ENCODE results near the gene RALGAPB. TPM values are rescaled to one million over a fixed set of nuclear protein-coding genes. Genes with fewer than 3 reads are reported as not detected.

The RALGAPB gene
- polyA plus RNA-seq, 2 of the 4 experiments (the other 2 are of a cell fraction): 15.1 to 35.9 TPM

GRCh38 chr20:38447251-38447661, 25.4 kb upstream of the RALGAPB start:
- 0 out of 6 replicates have a peak, but pooled peaks of 1 of the 2 experiments have one; percentile 7 for ATAC-seq
- TF ChIP-seq TP53 (CRISPR knock-in tag; IDR thresholded peaks at IDR 0.05) (no peak), JUN (IDR thresholded peaks at IDR 0.05) (no peak), CEBPB (IDR thresholded peaks at IDR 0.05) (no peak)

GRCh38 chr20:38447931-38448675, 24.5 kb upstream of the RALGAPB start:
- FAIRE-seq (no peak), DNase-seq (ENCODE audit: low read depth in 1 of 2, low spot score in 1 of 2) (no peak), ATAC-seq (no peak)
- Histone ChIP-seq H3K27ac (no peak overlapping the region), H3K4me2 (peak overlapping the region; percentile 87), H3K4me3 (peak overlapping the region; percentile 86; the same call in 1 of the 3 replicates), H3K4me1 (peaks cover 14% of the 10 kb centered on the region), H3K9me3 (no peaks in the 10 kb centered on the region)
- ChIA-PET POLR2A (interaction anchor here (3.4 to 3.5 kb wide), 2 partner anchors 13 to 25 kb away, joined by 24 to 75 read pairs; partner anchors contain the start of genes RALGAPB and SNHG17), CTCF (interaction anchor here (0.9 to 12.0 kb wide), 6 partner anchors 8 to 24 kb away, joined by 4 to 142 read pairs (median 6); partner anchors contain the start of genes RALGAPB and SNHG17)
- TF ChIP-seq JUNB (IDR thresholded peaks at IDR 0.05) (no peak), RCOR1 (IDR thresholded peaks at IDR 0.05; ENCODE audit: low read depth, low read length) (no peak), MAZ (IDR thresholded peaks at IDR 0.05; ENCODE audit: borderline replicate concordance, low read depth, low read length) (no peak), MAFK (IDR thresholded peaks at IDR 0.05; ENCODE audit: partially characterized antibody) (no peak), CHD4 (IDR thresholded peaks at IDR 0.05; ENCODE audit: borderline replicate concordance) (no peak), RARB (CRISPR knock-in tag; IDR thresholded peaks at IDR 0.05) (no peak), FOSB (CRISPR knock-in tag; IDR thresholded peaks at IDR 0.05) (no peak), CBX8 (IDR thresholded peaks at IDR 0.05) (no peak), HDAC2 (IDR thresholded peaks at IDR 0.05) (no peak), FOXS1 (CRISPR knock-in tag; IDR thresholded peaks at IDR 0.05) (no peak)
- TF ChIP-seq, protein P1, sequence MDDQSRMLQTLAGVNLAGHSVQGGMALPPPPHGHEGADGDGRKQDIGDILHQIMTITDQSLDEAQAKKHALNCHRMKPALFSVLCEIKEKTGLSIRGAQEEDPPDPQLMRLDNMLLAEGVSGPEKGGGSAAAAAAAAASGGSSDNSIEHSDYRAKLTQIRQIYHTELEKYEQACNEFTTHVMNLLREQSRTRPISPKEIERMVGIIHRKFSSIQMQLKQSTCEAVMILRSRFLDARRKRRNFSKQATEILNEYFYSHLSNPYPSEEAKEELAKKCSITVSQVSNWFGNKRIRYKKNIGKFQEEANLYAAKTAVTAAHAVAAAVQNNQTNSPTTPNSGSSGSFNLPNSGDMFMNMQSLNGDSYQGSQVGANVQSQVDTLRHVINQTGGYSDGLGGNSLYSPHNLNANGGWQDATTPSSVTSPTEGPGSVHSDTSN (IDR thresholded peaks at IDR 0.05): no peak
- WGBS (ENCODE audit: missing lambda C conversion rate): 81% methylated on average over 10 of the region's 10 CpGs

More at GRCh38 chr20:38447251-38447661, 25.4 kb upstream of the RALGAPB start:
- Histone ChIP-seq H3K4me1 (peaks cover 14% of the 10 kb centered on the region), H3K27ac (peak overlapping the region; percentile 91 to 97), H3K4me3 (peak overlapping the region; percentile 86), H3K4me2 (peak overlapping the region; percentile 87), H3K9me3 (no peaks in the 10 kb centered on the region)
- FAIRE-seq (no peak), DNase-seq (ENCODE audit: low read depth in 1 of 2, low spot score in 1 of 2) (no peak)
- ChIA-PET POLR2A (interaction anchor here (3.4 to 3.5 kb wide), 2 partner anchors 13 to 25 kb away, joined by 24 to 75 read pairs; partner anchors contain the start of genes RALGAPB and SNHG17), CTCF (interaction anchor here (0.7 to 12.0 kb wide), 9 partner anchors 8 to 36 kb away, joined by 4 to 142 read pairs (median 6); partner anchors contain the start of genes RALGAPB and SNHG17)
- WGBS (ENCODE audit: missing lambda C conversion rate): 55% methylated on average over 12 of the region's 12 CpGs

DNA sequence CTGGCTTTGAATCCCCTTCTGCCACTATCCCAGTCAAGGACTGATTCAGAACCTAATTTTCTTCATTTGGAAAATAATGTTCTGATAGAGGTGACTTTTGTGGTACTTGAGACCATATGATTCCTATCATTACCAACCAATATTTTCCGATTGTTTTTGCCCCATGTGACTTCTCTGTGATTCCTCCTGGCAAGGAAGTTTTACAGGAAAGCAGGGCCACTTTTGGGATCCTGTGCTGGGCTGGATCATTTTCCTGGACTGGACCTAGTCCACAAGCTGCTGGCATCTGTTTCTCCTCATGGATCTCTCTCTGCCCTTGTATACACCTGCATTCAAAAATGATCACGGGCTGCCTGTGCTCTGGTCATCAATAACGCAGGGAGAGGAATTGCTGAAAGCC, 23.6 kb upstream of the RALGAPB start:
- FAIRE-seq (no peak), ATAC-seq (no peak), DNase-seq (ENCODE audit: low read depth in 1 of 2, low spot score in 1 of 2) (no peak)
- 90% methylated on average over 3 of the region's 3 CpGs for WGBS (ENCODE audit: missing lambda C conversion rate)
- Histone ChIP-seq H3K27ac (no peak overlapping the region), H3K4me3 (no peak overlapping the region), H3K4me1 (peaks cover 14% of the 10 kb centered on the region), H3K9me3 (no peaks in the 10 kb centered on the region), H3K4me2 (no peak overlapping the region)
- no peak for TF ChIP-seq FOSB (CRISPR knock-in tag; IDR thresholded peaks at IDR 0.05)
- TF ChIP-seq JUNB (IDR thresholded peaks at IDR 0.05): no peak
- TF ChIP-seq POLR2AphosphoS2 (conservative IDR thresholded peaks at IDR 0.05; ENCODE audit: low read length): no peak
- no peak for TF ChIP-seq CEBPB (IDR thresholded peaks at IDR 0.05)
- no peak for TF ChIP-seq MAZ (IDR thresholded peaks at IDR 0.05; ENCODE audit: borderline replicate concordance, low read depth, low read length)
- no peak for TF ChIP-seq ZNF302 (CRISPR knock-in tag; IDR thresholded peaks at IDR 0.05)
- no peak for TF ChIP-seq FOXS1 (CRISPR knock-in tag; IDR thresholded peaks at IDR 0.05)
- no peak for TF ChIP-seq EP300 (IDR thresholded peaks at IDR 0.05)
- TF ChIP-seq, protein P2, sequence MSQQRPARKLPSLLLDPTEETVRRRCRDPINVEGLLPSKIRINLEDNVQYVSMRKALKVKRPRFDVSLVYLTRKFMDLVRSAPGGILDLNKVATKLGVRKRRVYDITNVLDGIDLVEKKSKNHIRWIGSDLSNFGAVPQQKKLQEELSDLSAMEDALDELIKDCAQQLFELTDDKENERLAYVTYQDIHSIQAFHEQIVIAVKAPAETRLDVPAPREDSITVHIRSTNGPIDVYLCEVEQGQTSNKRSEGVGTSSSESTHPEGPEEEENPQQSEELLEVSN (IDR thresholded peaks at IDR 0.05; ENCODE audit: borderline replicate concordance, low read depth): no peak
- TF ChIP-seq, protein P3, sequence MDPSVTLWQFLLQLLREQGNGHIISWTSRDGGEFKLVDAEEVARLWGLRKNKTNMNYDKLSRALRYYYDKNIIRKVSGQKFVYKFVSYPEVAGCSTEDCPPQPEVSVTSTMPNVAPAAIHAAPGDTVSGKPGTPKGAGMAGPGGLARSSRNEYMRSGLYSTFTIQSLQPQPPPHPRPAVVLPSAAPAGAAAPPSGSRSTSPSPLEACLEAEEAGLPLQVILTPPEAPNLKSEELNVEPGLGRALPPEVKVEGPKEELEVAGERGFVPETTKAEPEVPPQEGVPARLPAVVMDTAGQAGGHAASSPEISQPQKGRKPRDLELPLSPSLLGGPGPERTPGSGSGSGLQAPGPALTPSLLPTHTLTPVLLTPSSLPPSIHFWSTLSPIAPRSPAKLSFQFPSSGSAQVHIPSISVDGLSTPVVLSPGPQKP (IDR thresholded peaks at IDR 0.05; ENCODE audit: low read depth, low read length): no peak
- TF ChIP-seq MAX (IDR thresholded peaks at IDR 0.05): no peak
- TF ChIP-seq SREBF2 (IDR thresholded peaks at IDR 0.05): no peak
- no peak for TF ChIP-seq RARB (CRISPR knock-in tag; IDR thresholded peaks at IDR 0.05)
- TF ChIP-seq MAFK (IDR thresholded peaks at IDR 0.05; ENCODE audit: partially characterized antibody): no peak
- ChIA-PET POLR2A (no interaction called here), CTCF (interaction anchor here (8.9 to 12.0 kb wide), 2 partner anchors 17 to 21 kb away, joined by 110 to 142 read pairs; partner anchors contain the start of genes RALGAPB and SNHG17)

Data from A549 (cell line).